GM23338 (cell line): Measurements from ENCODE around the gene DENND11. TPM values are rescaled to one million over a fixed set of nuclear protein-coding genes. Genes with fewer than 3 reads are reported as not detected.

ENCODE experiments used
- ATAC-seq: fragments of 200-7000 bp; cut with Tn5 transposase; 3 replicates; pipeline ENCODE4 v1.9.1; 2020
- DNase-seq: peaks from one replicate; pipeline ENCODE4 v3.0.0-alpha.2; 2015; ENCODE audit warnings: low spot score
- H2AFZ ChIP-seq: fragments of 200-600 bp; sonication (generic); 2 replicates; pipeline ENCODE4 v1.8.0; 2016; ENCODE audit warnings: antibody characterized with exemption, mild to moderate bottlenecking, moderate library complexity
- H3F3A ChIP-seq: fragments of 200-600 bp; sonication (generic); replicated peaks from 2 replicates; pipeline ENCODE4 v1.8.0; 2017; ENCODE audit warnings: antibody characterized with exemption, mixed run types, low read depth
- H3K27ac ChIP-seq: fragments of 200-600 bp; sonication (generic); 2 replicates; pipeline ENCODE4 v1.6.1; 2016; ENCODE audit warnings: low read depth
- H3K27me3 ChIP-seq: fragments of 200-600 bp; sonication (generic); 2 replicates; pipeline ENCODE4 v1.8.0; 2016; ENCODE audit warnings: mild to moderate bottlenecking, mixed run types, moderate library complexity; ENCODE audit not compliant: insufficient read depth
- H3K36me3 ChIP-seq: fragments of 200-600 bp; sonication (generic); 2 replicates; pipeline ENCODE4 v1.8.0; 2016; ENCODE audit warnings: mild to moderate bottlenecking; ENCODE audit not compliant: insufficient read depth
- H3K4me1 ChIP-seq: fragments of 200-600 bp; sonication (generic); 2 replicates; pipeline ENCODE4 v1.8.0; 2016; ENCODE audit warnings: mild to moderate bottlenecking, moderate library complexity; ENCODE audit not compliant: insufficient read depth
- H3K4me2 ChIP-seq: fragments of 200-600 bp; sonication (generic); 2 replicates; pipeline ENCODE4 v1.7.1; 2017; ENCODE audit warnings: mixed run types
- H3K4me3 ChIP-seq: fragments of 200-600 bp; sonication (generic); 2 replicates; pipeline ENCODE4 v1.6.1; 2016; ENCODE audit warnings: mixed run types
- H3K79me2 ChIP-seq: fragments of 200-600 bp; sonication (generic); replicated peaks from 2 replicates; pipeline ENCODE4 v1.8.0; 2017; ENCODE audit warnings: mild to moderate bottlenecking; ENCODE audit not compliant: insufficient read depth
- H3K9me2 ChIP-seq: fragments of 200-600 bp; sonication (generic); 2 replicates; pipeline ENCODE4 v1.8.0; 2017; ENCODE audit not compliant: insufficient read depth
- H4K20me1 ChIP-seq: fragments of 200-600 bp; sonication (generic); replicated peaks from 2 replicates; pipeline ENCODE4 v1.8.0; 2017; ENCODE audit warnings: mild to moderate bottlenecking; ENCODE audit not compliant: insufficient read depth
- H3K27ac Mint-ChIP-seq: 2 replicates; pipeline ENCODE4 v1.8.0; 2020; ENCODE audit warnings: inconsistent platforms, mild to moderate bottlenecking, moderate library complexity, mixed read lengths
- H3K27me3 Mint-ChIP-seq: 3 replicates; pipeline ENCODE4 v1.8.0; 2022; ENCODE audit warnings: low read depth, mild to moderate bottlenecking, moderate library complexity, mixed read lengths, inconsistent platforms; ENCODE audit not compliant: insufficient read depth, poor library complexity
- H3K36me3 Mint-ChIP-seq: 3 replicates; pipeline ENCODE4 v1.8.0; 2021; ENCODE audit warnings: low read depth, mild to moderate bottlenecking, inconsistent platforms, moderate library complexity, mixed read lengths
- H3K4me1 Mint-ChIP-seq: 3 replicates; pipeline ENCODE4 v1.8.0; 2020; ENCODE audit warnings: mild to moderate bottlenecking, inconsistent platforms, mixed read lengths
- H3K4me3 Mint-ChIP-seq: 3 replicates; pipeline ENCODE4 v1.8.0; 2021; ENCODE audit warnings: moderate library complexity, mild to moderate bottlenecking, inconsistent platforms, mixed read lengths
- H3K9me3 Mint-ChIP-seq: 3 replicates; pipeline ENCODE4 v1.8.0; 2020; ENCODE audit warnings: moderate library complexity, mild to moderate bottlenecking, inconsistent platforms, mixed read lengths
- ETS1 ChIP-seq: IDR thresholded peaks from 2 replicates; pipeline ENCODE4 v1.6.1; 2016; ENCODE audit warnings: antibody characterized with exemption
- EZH2 ChIP-seq: fragments of 200-600 bp; sonication (generic); IDR thresholded peaks from one replicate; pipeline ENCODE4 v1.8.0; 2017; ENCODE audit warnings: antibody characterized with exemption, mild to moderate bottlenecking, low read depth; ENCODE audit not compliant: unreplicated experiment
- EZH2phosphoT487 ChIP-seq: fragments of 200-600 bp; sonication (generic); IDR thresholded peaks from one replicate; pipeline ENCODE4 v1.8.1; 2018; ENCODE audit warnings: antibody characterized with exemption; ENCODE audit not compliant: unreplicated experiment
- REST ChIP-seq: IDR thresholded peaks from one replicate; pipeline ENCODE4 v1.6.1; 2018; ENCODE audit warnings: antibody characterized with exemption; ENCODE audit not compliant: unreplicated experiment
- ZNF331 ChIP-seq: fragments of 250-450 bp; sonication (Bioruptor Pico); IDR thresholded peaks from 2 replicates; pipeline ENCODE4 v1.5.0; 2020; ENCODE audit warnings: low read depth, mild to moderate bottlenecking, moderate library complexity
- polyA plus RNA-seq: library from polyadenylated mRNA; unstranded; fragments of >200 nt; fragmentation: Nextera tagmentation; extraction: Ambion mirVana; gene quantifications from 2 replicates; pipeline ENCODE4 v1.2.1, GENCODE V29; 2016
- total RNA-seq: library from RNA; depleted of rRNA; stranded (reverse); fragments of >200 nt; shearing (Covaris generic); gene quantifications from 2 replicates; pipeline ENCODE4 v1.2.3, GENCODE V29; 2014
- TF ChIP-seq, protein P1 (sequence below): fragments of 250-450 bp; sonication (Bioruptor Pico); IDR thresholded peaks from 2 replicates; pipeline ENCODE4 v1.5.0; 2020; ENCODE audit warnings: mild to moderate bottlenecking, moderate library complexity

Gene DENND11
- total and polyA plus RNA-seq, 2 experiments from 2014 or later, result 5.1 to 29.5 TPM

GRCh38 chr7:141739250-141739649 lies 37.3 kb upstream of the DENND11 start:
- Mint-ChIP-seq H3K4me1 (peaks cover 17% of the 10 kb centered on the region), H3K36me3 (peaks cover 51% of the 10 kb centered on the region), H3K9me3 (no peaks in the 10 kb centered on the region), H3K27ac (peak overlapping the region; percentile 60), H3K27me3 (peaks cover 4% of the 10 kb centered on the region), H3K4me3 (peak overlapping the region; percentile 99)
- H3K4me2 ChIP-seq, result peak overlapping the region; percentile 81
- H3K9me2 ChIP-seq, result no peaks in the 10 kb centered on the region
- H3K79me2 ChIP-seq, result peaks cover 38% of the 10 kb centered on the region
- DNase-seq (no peak), ATAC-seq (no peak)
- peaks cover 47% of the 10 kb centered on the region for H3K36me3 ChIP-seq
- H3F3A ChIP-seq, result 0 out of 2 replicates have a peak, but pooled peaks cover 3% of the 10 kb centered on the region
- H3K4me3 ChIP-seq, result peak overlapping the region; percentile 63
- H3K27ac ChIP-seq, result peak overlapping the region; percentile 43
- no peak overlapping the region for H2AFZ ChIP-seq
- peaks cover 8% of the 10 kb centered on the region for H3K4me1 ChIP-seq
- H4K20me1 ChIP-seq, result peaks cover 16% of the 10 kb centered on the region
- TF ChIP-seq, protein P1, sequence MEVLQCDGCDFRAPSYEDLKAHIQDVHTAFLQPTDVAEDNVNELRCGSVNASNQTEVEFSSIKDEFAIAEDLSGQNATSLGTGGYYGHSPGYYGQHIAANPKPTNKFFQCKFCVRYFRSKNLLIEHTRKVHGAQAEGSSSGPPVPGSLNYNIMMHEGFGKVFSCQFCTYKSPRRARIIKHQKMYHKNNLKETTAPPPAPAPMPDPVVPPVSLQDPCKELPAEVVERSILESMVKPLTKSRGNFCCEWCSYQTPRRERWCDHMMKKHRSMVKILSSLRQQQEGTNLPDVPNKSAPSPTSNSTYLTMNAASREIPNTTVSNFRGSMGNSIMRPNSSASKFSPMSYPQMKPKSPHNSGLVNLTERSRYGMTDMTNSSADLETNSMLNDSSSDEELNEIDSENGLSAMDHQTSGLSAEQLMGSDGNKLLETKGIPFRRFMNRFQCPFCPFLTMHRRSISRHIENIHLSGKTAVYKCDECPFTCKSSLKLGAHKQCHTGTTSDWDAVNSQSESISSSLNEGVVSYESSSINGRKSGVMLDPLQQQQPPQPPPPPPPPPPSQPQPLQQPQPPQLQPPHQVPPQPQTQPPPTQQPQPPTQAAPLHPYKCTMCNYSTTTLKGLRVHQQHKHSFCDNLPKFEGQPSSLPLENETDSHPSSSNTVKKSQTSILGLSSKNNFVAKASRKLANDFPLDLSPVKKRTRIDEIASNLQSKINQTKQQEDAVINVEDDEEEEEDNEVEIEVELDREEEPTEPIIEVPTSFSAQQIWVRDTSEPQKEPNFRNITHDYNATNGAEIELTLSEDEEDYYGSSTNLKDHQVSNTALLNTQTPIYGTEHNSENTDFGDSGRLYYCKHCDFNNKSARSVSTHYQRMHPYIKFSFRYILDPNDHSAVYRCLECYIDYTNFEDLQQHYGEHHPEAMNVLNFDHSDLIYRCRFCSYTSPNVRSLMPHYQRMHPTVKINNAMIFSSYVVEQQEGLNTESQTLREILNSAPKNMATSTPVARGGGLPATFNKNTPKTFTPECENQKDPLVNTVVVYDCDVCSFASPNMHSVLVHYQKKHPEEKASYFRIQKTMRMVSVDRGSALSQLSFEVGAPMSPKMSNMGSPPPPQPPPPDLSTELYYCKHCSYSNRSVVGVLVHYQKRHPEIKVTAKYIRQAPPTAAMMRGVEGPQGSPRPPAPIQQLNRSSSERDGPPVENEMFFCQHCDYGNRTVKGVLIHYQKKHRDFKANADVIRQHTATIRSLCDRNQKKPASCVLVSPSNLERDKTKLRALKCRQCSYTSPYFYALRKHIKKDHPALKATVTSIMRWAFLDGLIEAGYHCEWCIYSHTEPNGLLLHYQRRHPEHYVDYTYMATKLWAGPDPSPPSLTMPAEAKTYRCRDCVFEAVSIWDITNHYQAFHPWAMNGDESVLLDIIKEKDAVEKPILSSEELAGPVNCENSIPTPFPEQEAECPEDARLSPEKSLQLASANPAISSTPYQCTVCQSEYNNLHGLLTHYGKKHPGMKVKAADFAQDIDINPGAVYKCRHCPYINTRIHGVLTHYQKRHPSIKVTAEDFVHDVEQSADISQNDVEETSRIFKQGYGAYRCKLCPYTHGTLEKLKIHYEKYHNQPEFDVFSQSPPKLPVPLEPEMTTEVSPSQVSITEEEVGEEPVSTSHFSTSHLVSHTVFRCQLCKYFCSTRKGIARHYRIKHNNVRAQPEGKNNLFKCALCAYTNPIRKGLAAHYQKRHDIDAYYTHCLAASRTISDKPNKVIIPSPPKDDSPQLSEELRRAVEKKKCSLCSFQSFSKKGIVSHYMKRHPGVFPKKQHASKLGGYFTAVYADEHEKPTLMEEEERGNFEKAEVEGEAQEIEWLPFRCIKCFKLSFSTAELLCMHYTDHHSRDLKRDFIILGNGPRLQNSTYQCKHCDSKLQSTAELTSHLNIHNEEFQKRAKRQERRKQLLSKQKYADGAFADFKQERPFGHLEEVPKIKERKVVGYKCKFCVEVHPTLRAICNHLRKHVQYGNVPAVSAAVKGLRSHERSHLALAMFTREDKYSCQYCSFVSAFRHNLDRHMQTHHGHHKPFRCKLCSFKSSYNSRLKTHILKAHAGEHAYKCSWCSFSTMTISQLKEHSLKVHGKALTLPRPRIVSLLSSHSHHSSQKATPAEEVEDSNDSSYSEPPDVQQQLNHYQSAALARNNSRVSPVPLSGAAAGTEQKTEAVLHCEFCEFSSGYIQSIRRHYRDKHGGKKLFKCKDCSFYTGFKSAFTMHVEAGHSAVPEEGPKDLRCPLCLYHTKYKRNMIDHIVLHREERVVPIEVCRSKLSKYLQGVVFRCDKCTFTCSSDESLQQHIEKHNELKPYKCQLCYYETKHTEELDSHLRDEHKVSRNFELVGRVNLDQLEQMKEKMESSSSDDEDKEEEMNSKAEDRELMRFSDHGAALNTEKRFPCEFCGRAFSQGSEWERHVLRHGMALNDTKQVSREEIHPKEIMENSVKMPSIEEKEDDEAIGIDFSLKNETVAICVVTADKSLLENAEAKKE (CRISPR knock-in tag), result no peak
- TF ChIP-seq EZH2phosphoT487, result no peak
- TF ChIP-seq REST, result no peak
- no peak for TF ChIP-seq ZNF331 (CRISPR knock-in tag)
- TF ChIP-seq ETS1, result no peak
- no peak for TF ChIP-seq EZH2
- H3K27me3 ChIP-seq, result no peaks in the 10 kb centered on the region
